GM12801 (cell line): ENCODE data around the gene CSRNP3.

Source experiments
- TF ChIP-seq, protein P1 (sequence below): IDR thresholded peaks from one replicate; pipeline ENCODE4 v1.5.1; 2011; ENCODE audit warnings: control low read depth; ENCODE audit not compliant: insufficient read length; ENCODE audit errors: extremely low read depth

Gene CSRNP3

DNA sequence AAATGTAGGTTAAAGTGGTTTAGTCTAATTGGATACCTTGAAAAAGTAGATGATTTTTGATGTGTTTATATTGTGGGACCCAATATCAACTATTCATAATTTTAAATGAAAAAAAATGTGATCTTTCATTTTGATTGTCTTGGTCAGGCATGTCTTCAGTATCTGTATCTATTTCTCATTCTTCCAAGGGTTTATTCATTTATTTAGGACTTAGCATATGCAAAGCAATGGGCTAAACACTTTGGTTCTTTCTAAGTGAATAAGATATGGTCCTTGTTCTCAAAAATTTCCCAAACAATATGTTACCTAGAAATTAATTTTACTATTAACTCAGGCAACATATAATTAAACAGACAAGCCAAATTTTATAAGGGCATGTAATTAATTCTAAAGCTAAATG, 49.1 kb downstream of the CSRNP3 start:
- TF ChIP-seq, protein P1, sequence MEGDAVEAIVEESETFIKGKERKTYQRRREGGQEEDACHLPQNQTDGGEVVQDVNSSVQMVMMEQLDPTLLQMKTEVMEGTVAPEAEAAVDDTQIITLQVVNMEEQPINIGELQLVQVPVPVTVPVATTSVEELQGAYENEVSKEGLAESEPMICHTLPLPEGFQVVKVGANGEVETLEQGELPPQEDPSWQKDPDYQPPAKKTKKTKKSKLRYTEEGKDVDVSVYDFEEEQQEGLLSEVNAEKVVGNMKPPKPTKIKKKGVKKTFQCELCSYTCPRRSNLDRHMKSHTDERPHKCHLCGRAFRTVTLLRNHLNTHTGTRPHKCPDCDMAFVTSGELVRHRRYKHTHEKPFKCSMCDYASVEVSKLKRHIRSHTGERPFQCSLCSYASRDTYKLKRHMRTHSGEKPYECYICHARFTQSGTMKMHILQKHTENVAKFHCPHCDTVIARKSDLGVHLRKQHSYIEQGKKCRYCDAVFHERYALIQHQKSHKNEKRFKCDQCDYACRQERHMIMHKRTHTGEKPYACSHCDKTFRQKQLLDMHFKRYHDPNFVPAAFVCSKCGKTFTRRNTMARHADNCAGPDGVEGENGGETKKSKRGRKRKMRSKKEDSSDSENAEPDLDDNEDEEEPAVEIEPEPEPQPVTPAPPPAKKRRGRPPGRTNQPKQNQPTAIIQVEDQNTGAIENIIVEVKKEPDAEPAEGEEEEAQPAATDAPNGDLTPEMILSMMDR, result no peak

DNA sequence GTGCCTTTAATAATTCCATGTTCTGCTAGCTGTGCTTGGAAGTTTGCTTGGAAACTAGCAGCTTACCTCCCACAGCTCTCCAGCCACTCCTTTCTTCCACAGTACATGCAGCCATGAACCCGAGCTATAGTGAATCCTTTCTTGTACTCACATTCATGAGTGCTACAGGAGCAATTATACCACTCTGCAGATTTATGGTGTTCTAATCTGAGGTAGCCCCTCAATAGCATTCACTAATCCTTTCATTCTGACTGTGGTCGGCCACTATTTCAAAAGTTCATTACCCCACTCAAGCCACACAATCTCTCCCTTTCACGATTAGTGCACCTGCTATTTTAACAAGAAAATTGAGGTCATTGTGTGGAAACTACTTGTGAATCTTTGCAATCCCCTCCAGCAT, 53.2 kb downstream of the CSRNP3 start:
- TF ChIP-seq, protein P1, result no peak

DNA sequence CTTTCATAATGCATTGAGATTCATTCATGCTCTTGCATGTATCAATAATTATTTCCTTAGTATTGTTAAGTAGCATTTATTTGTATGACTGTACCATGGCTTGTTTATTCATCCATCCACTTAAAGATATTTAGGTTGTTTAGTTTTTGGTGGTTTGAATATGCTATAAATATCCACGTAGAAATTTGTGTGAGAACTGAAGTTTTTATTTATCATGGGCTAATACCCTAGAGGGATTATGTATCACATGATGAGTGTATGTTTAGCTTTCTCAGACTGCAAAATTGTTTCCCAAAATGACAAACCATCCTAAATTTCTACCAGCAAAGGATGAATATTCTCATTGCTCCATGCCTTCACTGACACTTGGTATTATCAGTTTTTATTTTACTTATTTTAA, 55.2 kb downstream of the CSRNP3 start:
- TF ChIP-seq, protein P1, result no peak

DNA sequence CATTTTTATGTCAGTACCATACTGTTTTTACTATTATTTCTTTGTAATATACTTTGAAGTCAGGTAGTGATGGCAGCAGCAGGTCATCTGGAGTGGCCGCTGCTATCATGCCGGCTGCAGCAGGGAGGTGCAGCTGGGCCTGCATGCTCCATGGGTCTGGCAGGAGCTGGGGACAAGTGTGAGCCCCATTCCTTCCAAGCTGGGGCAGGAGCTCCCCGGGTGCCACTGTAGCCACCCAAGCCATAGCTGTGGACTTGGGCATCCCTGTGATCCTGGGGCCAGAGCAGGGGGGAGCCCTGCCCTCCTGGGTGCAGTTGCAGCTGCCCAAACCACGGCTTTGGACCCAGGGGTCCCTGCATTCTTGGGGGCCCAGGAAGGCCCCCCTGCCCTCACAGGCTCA, 59.2 kb downstream of the CSRNP3 start:
- TF ChIP-seq, protein P1, result no peak

DNA sequence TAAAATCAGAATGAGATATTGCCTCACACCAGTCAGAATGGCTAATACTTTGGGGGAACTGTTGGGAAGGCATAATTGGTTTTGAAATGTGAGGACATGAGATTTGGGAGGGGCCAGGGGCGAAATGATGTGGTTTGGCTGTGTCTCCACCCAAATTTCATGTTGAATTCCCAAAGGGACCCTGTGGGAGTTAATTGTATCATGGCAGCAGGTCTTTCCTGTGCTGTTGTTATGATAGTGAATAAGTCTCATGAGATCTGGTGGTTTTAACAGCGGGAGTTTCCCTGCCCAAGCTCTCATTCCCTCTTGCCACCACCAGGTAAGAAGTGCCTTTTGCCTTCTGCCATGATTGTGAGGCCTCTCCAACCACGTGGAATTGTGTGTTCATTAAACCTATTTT, 59.6 kb downstream of the CSRNP3 start:
- TF ChIP-seq, protein P1, result no peak

DNA sequence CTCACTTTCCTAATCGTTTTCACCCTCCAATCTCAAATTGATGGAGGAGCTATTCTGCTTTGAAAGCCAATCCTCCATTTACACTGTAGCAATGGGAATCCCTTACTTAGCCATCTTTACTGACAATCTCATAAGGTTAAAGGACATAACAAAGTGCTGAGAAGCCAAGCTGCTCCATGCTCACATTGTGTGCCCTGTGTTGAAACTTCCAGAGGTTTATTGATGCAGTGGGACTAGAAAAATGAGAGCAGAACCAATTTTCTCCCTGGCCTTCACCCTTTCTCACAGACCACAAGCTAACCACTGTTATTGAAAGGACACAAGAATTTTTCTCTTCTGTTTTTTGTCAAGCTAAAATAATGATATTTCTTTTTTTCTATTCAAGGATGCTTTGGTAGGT, 63.8 kb downstream of the CSRNP3 start:
- TF ChIP-seq, protein P1, result no peak

DNA sequence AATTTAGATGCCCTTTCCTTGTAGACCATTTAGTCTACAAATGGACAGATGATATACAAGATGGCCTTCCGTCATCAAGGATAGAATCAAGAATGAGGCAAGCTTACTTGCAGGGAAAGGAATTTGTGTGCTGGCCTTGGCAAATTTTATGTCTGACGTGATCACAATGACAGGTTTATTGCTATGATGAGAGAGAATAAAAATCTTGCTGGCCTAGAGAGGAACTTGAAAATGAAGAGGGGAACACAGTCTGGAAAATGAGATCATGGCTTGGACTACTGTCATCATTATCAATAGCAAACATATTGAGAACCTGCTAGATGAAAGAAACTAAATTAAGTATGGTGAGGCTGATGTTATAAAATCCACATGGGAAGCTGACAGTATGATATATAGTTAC, 66.0 kb downstream of the CSRNP3 start:
- TF ChIP-seq, protein P1, result no peak
